RWPE1 (cell line): ENCODE data around the gene CACNA1B.
"Not testable (repeated sequence)": the region's sequence is repeated elsewhere in the genome, so short reads cannot be mapped to it uniquely, and the experiment has no call there.

ENCODE experiments used
- CTCF ChIA-PET: fragments of 350-600 bp; sonication (Branson Sonifier 250); formaldehyde crosslinking; extraction: SDS; loops from one replicate; lab custom pipeline; 2021; lab: Yijun Ruan, JAX
- POLR2A ChIA-PET: fragments of 400-600 bp; formaldehyde crosslinking; extraction: SDS; loops from one replicate; lab custom pipeline; 2020; ENCODE audit warnings: antibody characterized with exemption; ENCODE audit not compliant: low non-redundant PET; lab: Yijun Ruan, JAX
- DNase-seq: peaks from one replicate; pipeline ENCODE4 v3.0.0; 2012; ENCODE audit warnings: low spot score
- H3K27ac ChIP-seq: fragments of 450-650 bp; 2 replicates; pipeline ENCODE4 v1.5.1; 2017
- TF ChIP-seq, protein P1 (sequence below): fragments of 450-650 bp; conservative IDR thresholded peaks from 2 replicates; pipeline ENCODE4 v1.5.1; 2017; ENCODE audit warnings: low read depth, mild to moderate bottlenecking

Gene CACNA1B

DNA sequence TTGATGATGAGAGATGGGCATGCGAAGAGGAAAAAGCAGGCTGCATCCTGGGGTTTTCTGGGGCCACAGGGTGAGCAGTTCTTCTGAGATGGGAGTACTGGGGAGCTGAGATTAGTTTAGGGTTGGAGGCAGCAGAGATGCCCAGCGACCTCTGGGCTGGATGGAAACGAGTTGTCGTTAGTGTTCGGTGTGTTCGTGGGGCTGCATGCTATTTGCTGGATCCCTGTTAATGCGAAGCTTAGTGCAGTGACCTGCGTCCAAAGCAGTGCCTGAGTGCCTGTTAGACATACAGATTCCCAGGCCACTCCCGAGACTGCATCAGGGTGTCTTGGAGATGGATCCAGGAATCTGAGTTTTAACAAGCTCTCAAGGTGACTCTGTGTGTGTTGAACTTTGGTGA, 201.3 kb downstream of the CACNA1B start:
- ChIA-PET POLR2A (no interaction called here), CTCF (no interaction called here)
- no peak for DNase-seq
- TF ChIP-seq, protein P1, sequence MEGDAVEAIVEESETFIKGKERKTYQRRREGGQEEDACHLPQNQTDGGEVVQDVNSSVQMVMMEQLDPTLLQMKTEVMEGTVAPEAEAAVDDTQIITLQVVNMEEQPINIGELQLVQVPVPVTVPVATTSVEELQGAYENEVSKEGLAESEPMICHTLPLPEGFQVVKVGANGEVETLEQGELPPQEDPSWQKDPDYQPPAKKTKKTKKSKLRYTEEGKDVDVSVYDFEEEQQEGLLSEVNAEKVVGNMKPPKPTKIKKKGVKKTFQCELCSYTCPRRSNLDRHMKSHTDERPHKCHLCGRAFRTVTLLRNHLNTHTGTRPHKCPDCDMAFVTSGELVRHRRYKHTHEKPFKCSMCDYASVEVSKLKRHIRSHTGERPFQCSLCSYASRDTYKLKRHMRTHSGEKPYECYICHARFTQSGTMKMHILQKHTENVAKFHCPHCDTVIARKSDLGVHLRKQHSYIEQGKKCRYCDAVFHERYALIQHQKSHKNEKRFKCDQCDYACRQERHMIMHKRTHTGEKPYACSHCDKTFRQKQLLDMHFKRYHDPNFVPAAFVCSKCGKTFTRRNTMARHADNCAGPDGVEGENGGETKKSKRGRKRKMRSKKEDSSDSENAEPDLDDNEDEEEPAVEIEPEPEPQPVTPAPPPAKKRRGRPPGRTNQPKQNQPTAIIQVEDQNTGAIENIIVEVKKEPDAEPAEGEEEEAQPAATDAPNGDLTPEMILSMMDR: no peak
- no peak overlapping the region for H3K27ac ChIP-seq

DNA sequence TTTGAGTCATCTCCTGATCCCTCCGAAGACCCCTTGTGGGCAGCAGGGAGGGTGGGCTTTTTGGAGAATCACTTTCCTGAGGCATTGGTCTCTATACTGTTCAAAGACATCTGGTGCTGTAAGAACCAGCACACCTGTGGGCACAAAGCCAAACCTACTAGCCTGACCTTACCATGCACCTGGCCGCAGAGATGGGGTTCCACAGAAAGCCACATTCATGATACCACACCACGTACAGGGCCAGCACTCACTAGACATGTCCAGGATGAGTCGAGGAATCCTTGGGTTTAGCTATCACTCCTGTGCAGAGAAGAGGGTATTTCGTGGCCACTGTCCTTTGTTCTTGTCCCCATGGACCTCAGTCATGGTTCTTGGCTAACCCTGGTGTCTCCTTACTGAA, 203.4 kb downstream of the CACNA1B start:
- DNase-seq: no peak
- TF ChIP-seq, protein P1: no peak
- POLR2A ChIA-PET: no interaction called here
- no peak overlapping the region for H3K27ac ChIP-seq
- CTCF ChIA-PET: no interaction called here

DNA sequence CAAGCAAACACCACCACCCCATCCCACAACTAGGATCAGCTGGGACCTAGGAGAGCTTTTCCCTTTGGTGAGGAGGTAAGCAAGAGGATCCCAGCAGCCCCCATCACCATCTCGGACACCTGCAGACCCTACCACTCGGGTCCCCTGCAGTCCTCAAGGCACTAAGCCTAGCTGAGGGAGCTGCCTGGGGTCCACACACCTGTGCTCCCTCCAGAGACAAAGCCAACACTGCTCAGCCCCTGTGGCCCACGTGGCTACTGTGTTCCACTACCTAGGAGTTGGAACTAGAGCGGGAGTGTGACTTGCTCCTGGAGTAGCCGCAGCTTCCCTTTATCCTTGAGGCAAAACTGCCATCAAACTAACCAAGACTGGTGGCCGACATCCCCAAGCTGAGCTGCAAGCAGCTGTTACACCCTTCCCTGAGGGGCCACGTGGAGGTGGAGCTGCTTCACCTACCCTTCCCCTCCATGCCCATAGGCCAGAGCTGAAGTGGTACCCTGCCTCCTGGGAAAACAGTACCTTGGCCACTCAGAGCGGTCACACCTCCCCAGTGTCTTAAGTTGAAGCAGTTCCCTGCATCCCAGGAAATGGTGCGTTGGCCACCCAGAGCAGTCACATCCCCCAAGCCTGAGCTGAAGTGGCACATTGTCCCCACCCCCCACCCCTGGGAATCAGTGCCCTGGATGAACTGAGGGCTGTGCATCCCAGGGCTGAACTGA, 205.5 kb downstream of the CACNA1B start:
- ChIA-PET CTCF (interaction anchor here (1.1 kb wide), 1 partner anchor 12 kb away, joined by 3 read pairs; no protein-coding TSS in a partner anchor), POLR2A (no interaction called here)
- no peak overlapping the region for H3K27ac ChIP-seq
- DNase-seq: no peak
- TF ChIP-seq, protein P1: no peak

DNA sequence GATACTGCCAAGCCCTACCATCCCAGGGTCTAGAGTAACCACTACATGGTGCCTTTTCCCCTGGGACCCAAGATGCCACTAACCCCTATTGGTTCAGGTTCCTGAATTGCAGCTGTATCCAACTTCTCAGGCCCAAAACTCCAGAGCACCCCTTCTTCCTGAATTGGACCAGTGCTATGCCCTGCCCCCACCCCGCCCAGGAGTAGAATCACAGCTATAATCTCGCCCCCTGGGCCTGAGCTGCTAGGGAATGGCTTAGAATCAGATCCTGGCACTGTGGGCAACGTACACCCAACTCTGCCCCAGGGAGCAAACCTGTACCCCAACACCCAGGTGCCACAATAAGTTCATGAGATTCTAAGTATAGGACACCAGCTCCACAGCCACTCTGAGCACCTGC, 206.3 kb downstream of the CACNA1B start:
- TF ChIP-seq, protein P1: no peak
- ChIA-PET CTCF (interaction anchor here (1.1 kb wide), 1 partner anchor 11 kb away, joined by 3 read pairs; no protein-coding TSS in a partner anchor), POLR2A (no interaction called here)
- DNase-seq: no peak
- H3K27ac ChIP-seq: no peak overlapping the region

DNA sequence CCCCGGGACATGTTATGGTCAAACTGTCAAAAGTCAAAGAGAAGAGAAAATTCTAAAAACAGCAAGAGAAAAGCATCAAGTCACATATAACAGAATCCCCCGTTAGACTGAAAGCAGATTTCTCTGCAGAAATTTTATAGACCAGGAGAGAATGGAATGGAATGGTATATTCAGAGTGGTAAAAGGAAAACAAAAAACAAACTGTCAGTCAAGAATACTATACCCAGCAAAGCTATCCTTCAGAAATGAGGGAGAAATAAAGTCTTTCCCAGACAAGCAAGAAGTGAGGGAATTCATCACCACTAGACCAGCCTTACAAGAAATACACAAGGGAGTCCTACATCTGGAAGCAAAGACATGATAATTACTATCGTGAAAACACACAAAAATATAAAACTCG, 208.0 kb downstream of the CACNA1B start:
- H3K27ac ChIP-seq: no peak overlapping the region
- ChIA-PET POLR2A (no interaction called here), CTCF (no interaction called here)
- TF ChIP-seq, protein P1: no peak
- no peak for DNase-seq

DNA sequence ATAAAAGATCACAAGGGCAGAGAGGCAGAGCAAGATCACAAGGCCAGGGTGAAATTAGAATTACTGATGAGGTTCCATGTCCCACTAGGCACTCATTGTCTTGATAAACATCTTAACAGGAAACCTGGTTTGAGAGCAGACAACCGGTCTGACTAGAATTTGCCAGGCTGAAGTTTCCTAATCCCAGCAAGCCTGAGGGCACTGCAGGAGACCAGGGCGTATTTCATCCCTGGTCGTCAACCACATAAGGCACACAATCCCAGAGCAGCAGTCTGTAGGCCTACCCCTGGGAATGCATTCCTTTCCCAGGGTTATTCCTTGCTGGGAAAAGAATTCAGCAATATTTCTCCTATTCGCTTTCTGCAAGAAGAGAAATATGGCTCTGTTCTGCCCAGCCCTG, 214.5 kb downstream of the CACNA1B start:
- CTCF ChIA-PET, POLR2A ChIA-PET, DNase-seq, H3K27ac ChIP-seq: not testable (repeated sequence)

DNA sequence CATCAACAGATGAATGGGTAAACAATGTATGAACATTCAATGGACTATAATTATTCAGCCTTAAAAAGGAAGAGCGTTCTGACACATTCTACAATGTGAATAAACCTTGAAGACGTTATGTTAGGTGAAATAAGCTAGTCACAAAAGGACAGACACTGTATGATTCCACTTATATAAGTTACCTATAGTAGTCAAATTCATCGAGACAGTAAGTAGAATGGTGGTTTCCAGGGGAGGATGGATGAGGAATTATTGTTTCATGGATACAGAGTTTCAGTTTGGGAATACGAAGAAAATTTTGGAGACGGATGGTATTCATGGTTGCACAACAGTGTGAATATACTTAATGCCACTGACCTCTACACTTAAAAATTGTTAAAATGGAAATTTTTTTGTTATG, 216.4 kb downstream of the CACNA1B start:
- ChIA-PET CTCF (no interaction called here), POLR2A (no interaction called here)
- no peak overlapping the region for H3K27ac ChIP-seq
- no peak for DNase-seq
- TF ChIP-seq, protein P1: no peak
